Islet precursor cell (in vitro differentiated cells): ENCODE measurements around the gene CASKIN2.

Experiments
- DNase-seq: peaks from one replicate; pipeline ENCODE4 v3.0.0-alpha.2; 2018

Gene CASKIN2

GRCh38 chr17:75504347-75505151, 10.8 kb downstream of the CASKIN2 start:
- peak; percentile 85 for DNase-seq

GRCh38 chr17:75503976-75504346, 11.4 kb downstream of the CASKIN2 start:
- DNase-seq = no peak

- DNase-seq = no peak
Observed at GRCh38 chr17:75503337-75503950, 11.9 kb downstream of the CASKIN2 start.

- DNase-seq = no peak
Observed at GRCh38 chr17:75502721-75503329, 12.5 kb downstream of the CASKIN2 start.

- no peak for DNase-seq
Observed at GRCh38 chr17:75502072-75502720, 13.1 kb downstream of the CASKIN2 start.

GRCh38 chr17:75501378-75502071, 13.8 kb downstream of the CASKIN2 start:
- no peak for DNase-seq

GRCh38 chr17:75500419-75501216, 14.7 kb downstream of the CASKIN2 start:
- no peak for DNase-seq

GRCh38 chr17:75499313-75500022, 15.9 kb downstream of the CASKIN2 start:
- no peak for DNase-seq

- no peak for DNase-seq
Observed at GRCh38 chr17:75498726-75499213, 16.6 kb downstream of the CASKIN2 start.

- DNase-seq = no peak
Observed at GRCh38 chr17:75498039-75498725, 17.2 kb downstream of the CASKIN2 start.

- no peak for DNase-seq
Observed at GRCh38 chr17:75496005-75496404, 19.3 kb downstream of the CASKIN2 start.

- no peak for DNase-seq
Observed at GRCh38 chr17:75494326-75494877, 20.9 kb downstream of the CASKIN2 start.

GRCh38 chr17:75493476-75494129, 21.7 kb downstream of the CASKIN2 start:
- no peak for DNase-seq

GRCh38 chr17:75492555-75493168, 22.7 kb downstream of the CASKIN2 start:
- DNase-seq = no peak

GRCh38 chr17:75491680-75492079, 23.7 kb downstream of the CASKIN2 start:
- no peak for DNase-seq

- DNase-seq = no peak
Observed at GRCh38 chr17:75490953-75491649, 24.2 kb downstream of the CASKIN2 start.

GRCh38 chr17:75490173-75490743, 25.1 kb downstream of the CASKIN2 start:
- no peak for DNase-seq

- DNase-seq = no peak
Observed at GRCh38 chr17:75489511-75489955, 25.8 kb downstream of the CASKIN2 start.
